Erythroblast (primary cell): ENCODE measurements around the gene C1orf232.

Experiments
- DNase-seq, 2 experiments: peaks; one replicate each; lab custom pipeline; 2025; lab: John Stamatoyannopoulos, UW
- GATA1 ChIP-seq: IDR thresholded peaks from 2 replicates; pipeline ENCODE4 v1.6.1; 2011; ENCODE audit warnings: low read depth, mild to moderate bottlenecking, control low read depth, low read length, moderate library complexity
- POLR2A ChIP-seq: IDR thresholded peaks from 2 replicates; pipeline ENCODE4 v1.6.1; 2011; ENCODE audit warnings: mild to moderate bottlenecking, low read length

Gene C1orf232

GRCh38 chr1:26132128-26132833 lies 36.5 kb downstream of the C1orf232 start:
- TF ChIP-seq GATA1 (no peak), POLR2A (no peak)
- peak in 1 of 2 experiments; percentile 36 for DNase-seq

GRCh38 chr1:26130695-26131094 lies 38.1 kb downstream of the C1orf232 start:
- no peak for DNase-seq
- TF ChIP-seq POLR2A, result no peak
- TF ChIP-seq GATA1, result no peak

- TF ChIP-seq POLR2A (no peak), GATA1 (no peak)
- DNase-seq, result no peak
Measured at GRCh38 chr1:26129778-26130177, 39.0 kb downstream of the C1orf232 start.

GRCh38 chr1:26127235-26128163 lies 41.3 kb downstream of the C1orf232 start:
- TF ChIP-seq GATA1 (no peak), POLR2A (peak; percentile 76)
- DNase-seq, result peak in 1 of 2 experiments; percentile 78

- TF ChIP-seq GATA1 (no peak), POLR2A (peak; percentile 96)
- peak; percentile 95 to 99 for DNase-seq
Measured at GRCh38 chr1:26126321-26127084, 42.3 kb downstream of the C1orf232 start.

- DNase-seq, result no peak
- TF ChIP-seq GATA1 (no peak), POLR2A (no peak)
Measured at GRCh38 chr1:26125946-26126320, 42.8 kb downstream of the C1orf232 start.

GRCh38 chr1:26125382-26125781 lies 43.4 kb downstream of the C1orf232 start:
- peak in 1 of 2 experiments; percentile 75 for DNase-seq
- TF ChIP-seq GATA1 (no peak), POLR2A (no peak)

GRCh38 chr1:26124418-26125331 lies 44.1 kb downstream of the C1orf232 start:
- DNase-seq, result peak in 1 of 2 experiments; percentile 72
- TF ChIP-seq GATA1 (no peak), POLR2A (no peak)

GRCh38 chr1:26122988-26123973 lies 45.5 kb downstream of the C1orf232 start:
- DNase-seq, result peak; percentile 93
- TF ChIP-seq GATA1 (peak; percentile 19), POLR2A (peak; percentile 65)

GRCh38 chr1:26121854-26122773 lies 46.6 kb downstream of the C1orf232 start:
- peak; percentile 89 for DNase-seq
- TF ChIP-seq GATA1 (no peak), POLR2A (no peak)

GRCh38 chr1:26119892-26120608 lies 48.7 kb downstream of the C1orf232 start:
- TF ChIP-seq POLR2A (no peak), GATA1 (no peak)
- DNase-seq, result no peak
